Body of pancreas (tissue), 4 donors: Measurements from ENCODE around the gene ANKRD13B. TPM values are rescaled to one million over a fixed set of nuclear protein-coding genes. Genes with fewer than 3 reads are reported as not detected.

Experiments
- ATAC-seq: fragments of 150-250 bp; one replicate; pipeline ENCODE4 v1.9.1; 2016
- DNase-seq, 4 donors: peaks; one replicate each; pipeline ENCODE4 v3.0.0-alpha.2; 2019
- H3K27ac ChIP-seq, 4 donors: fragments of 200-600 bp; sonication (generic); 1 replicate in 3 of 4; 2 replicates in 1 of 4; pipeline versions ENCODE4 v1.5.1 to v1.6.1; 2016 to 2019; ENCODE audit warnings: mild to moderate bottlenecking in 1 of 4, mixed read lengths in 1 of 4, moderate library complexity in 1 of 4
- H3K27me3 ChIP-seq, 2 donors: fragments of 200-600 bp; sonication (generic); one replicate each; pipeline ENCODE4 v1.6.0; 2016; ENCODE audit warnings: mild to moderate bottlenecking in 1 of 2
- H3K36me3 ChIP-seq, 2 donors: fragments of 200-600 bp; sonication (generic); replicated peaks in 1 of 2; 2 replicates each; pipeline ENCODE4 v1.5.1; 2016; ENCODE audit warnings: low read depth in 2 of 2; ENCODE audit not compliant: insufficient read depth in 1 of 2
- H3K4me1 ChIP-seq: fragments of 200-600 bp; sonication (generic); one replicate; pipeline ENCODE4 v1.6.0; 2016
- H3K4me3 ChIP-seq, 2 donors: fragments of 200-600 bp; sonication (generic); 1 replicate in 1 of 2; 2 replicates in 1 of 2; pipeline ENCODE4 v1.5.1; 2016 to 2019
- H3K9me3 ChIP-seq, 3 donors: fragments of 200-600 bp; sonication (generic); 1 replicate in 2 of 3; 2 replicates in 1 of 3; pipeline ENCODE4 v1.5.1; 2016
- CTCF ChIP-seq, 7 experiments: fragments of 450-650 bp in 4 of 7; fragments of 200-600 bp in 3 of 7; sonication (generic) in 3 of 7; IDR thresholded peaks; one replicate each; pipeline ENCODE4 v1.5.1; 2016 to 2019; ENCODE audit warnings: antibody characterized with exemption in 7 of 7
- POLR2A ChIP-seq, 3 donors: fragments of 450-650 bp; IDR thresholded peaks; one replicate each; pipeline ENCODE4 v1.6.1; 2016; ENCODE audit warnings: antibody characterized with exemption in 3 of 3, mild to moderate bottlenecking in 2 of 3
- WGBS, 2 donors: methylation state at CpG; one replicate each; pipeline ENCODE4 v1.1.5; 2017; 5-methylcytosine and 5-hydroxymethylcytosine counted together
- intact Hi-C: fragments of 100-400 bp; cut with DNase I; formaldehyde crosslinking; loops from one replicate; pipeline ENCODE4 v1.15.1; 2023
- total RNA-seq, 2 donors: library from RNA; depleted of rRNA; stranded (reverse); fragments of >200 nt; gene quantifications; one replicate each; pipeline ENCODE4 v1.1.0, GENCODE V29; 2016

Gene ANKRD13B
- total RNA-seq, 2 donors from 2014 or later: 4.3 to 8.0 TPM

DNA sequence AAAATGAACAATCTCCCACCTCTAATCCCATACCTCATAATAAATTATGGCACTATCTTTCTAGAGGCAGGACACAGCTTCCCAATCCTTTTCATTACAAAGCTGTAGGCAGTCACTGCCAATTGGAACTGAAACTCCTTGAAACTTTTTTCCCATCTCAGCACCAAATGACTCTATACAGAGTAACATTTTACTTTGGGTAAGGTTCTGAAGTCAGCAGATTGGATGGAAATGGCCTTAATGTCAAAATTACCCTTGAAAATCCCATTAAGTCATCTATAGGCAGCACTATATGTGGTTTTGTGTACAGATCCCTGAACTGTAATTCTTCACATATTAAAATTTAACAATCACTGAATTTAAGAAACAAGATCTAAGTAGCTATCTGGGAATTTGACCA is 60.0 kb downstream of the ANKRD13B start:
- H3K36me3 ChIP-seq: no peaks in the 10 kb centered on the region
- no peaks in the 10 kb centered on the region for H3K27me3 ChIP-seq
- no peaks in the 10 kb centered on the region for H3K9me3 ChIP-seq
- ATAC-seq (no peak), DNase-seq (no peak)
- TF ChIP-seq CTCF (IDR thresholded peaks at IDR 0.05) (no peak), POLR2A (IDR thresholded peaks at IDR 0.05) (no peak)
- H3K4me1 ChIP-seq: no peaks in the 10 kb centered on the region
- H3K4me3 ChIP-seq: no peak overlapping the region
- intact Hi-C loops: no loop called here
- H3K27ac ChIP-seq: no peak overlapping the region

GRCh38 chr17:29653995-29654714 is 61.2 kb downstream of the ANKRD13B start:
- Histone ChIP-seq H3K4me1 (no peaks in the 10 kb centered on the region), H3K4me3 (no peak overlapping the region), H3K27me3 (no peaks in the 10 kb centered on the region), H3K36me3 (no peaks in the 10 kb centered on the region), H3K9me3 (no peaks in the 10 kb centered on the region), H3K27ac (no peak overlapping the region)
- TF ChIP-seq CTCF (IDR thresholded peaks at IDR 0.05) (no peak), POLR2A (IDR thresholded peaks at IDR 0.05) (no peak)
- DNase-seq (no peak), ATAC-seq (no peak)
- 57 to 76% methylated on average over 1 of the region's 1 CpG for WGBS, 2 donors
- intact Hi-C loops: no loop called here

GRCh38 chr17:29655323-29655722 is 62.4 kb downstream of the ANKRD13B start:
- no peak for TF ChIP-seq CTCF (IDR thresholded peaks at IDR 0.05)
- TF ChIP-seq POLR2A (IDR thresholded peaks at IDR 0.05): no peak
- ATAC-seq: no peak

DNA sequence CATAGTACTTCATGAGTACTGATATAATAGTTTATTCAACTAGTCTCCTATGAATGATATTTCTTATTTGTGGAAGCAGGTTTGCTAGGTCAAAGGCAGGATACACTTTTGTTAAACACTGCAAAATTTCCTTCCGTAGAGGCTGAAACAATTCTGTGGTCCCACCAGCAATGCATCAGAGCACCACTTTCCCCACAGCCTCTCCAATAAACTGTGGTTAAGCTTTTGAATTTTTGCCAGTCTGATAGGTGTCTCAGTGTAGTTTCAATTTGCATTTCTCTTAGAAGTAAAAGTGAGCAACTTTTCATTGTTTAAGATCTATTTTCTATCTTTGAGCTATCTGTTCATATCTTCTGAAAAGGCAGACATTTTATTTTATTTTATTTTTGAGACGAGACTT is 66.2 kb downstream of the ANKRD13B start:
- H3K27ac ChIP-seq: no peak overlapping the region
- TF ChIP-seq POLR2A (IDR thresholded peaks at IDR 0.05): no peak
- no peak for TF ChIP-seq CTCF (IDR thresholded peaks at IDR 0.05)
- no peak for DNase-seq
- 70 to 97% methylated on average over 2 of the region's 2 CpGs for WGBS, 2 donors
- no peaks in the 10 kb centered on the region for H3K27me3 ChIP-seq
- H3K9me3 ChIP-seq: no peaks in the 10 kb centered on the region
- H3K4me1 ChIP-seq: no peaks in the 10 kb centered on the region
- no peak for ATAC-seq
- intact Hi-C loops: no loop called here
- H3K4me3 ChIP-seq: no peak overlapping the region
- no peaks in the 10 kb centered on the region for H3K36me3 ChIP-seq

More at GRCh38 chr17:29655323-29655722, 62.4 kb downstream of the ANKRD13B start:
- Histone ChIP-seq H3K27ac (no peak overlapping the region), H3K4me3 (no peak overlapping the region), H3K9me3 (no peaks in the 10 kb centered on the region), H3K4me1 (no peaks in the 10 kb centered on the region), H3K36me3 (no peaks in the 10 kb centered on the region), H3K27me3 (no peaks in the 10 kb centered on the region)
- intact Hi-C loops: no loop called here
- DNase-seq: no peak
- WGBS, 2 donors: 94 to 97% methylated on average over 6 of the region's 6 CpGs

- no peaks in the 10 kb centered on the region for H3K36me3 ChIP-seq
- intact Hi-C loops: no loop called here
- no peaks in the 10 kb centered on the region for H3K4me1 ChIP-seq
- no peak overlapping the region for H3K4me3 ChIP-seq
- no peaks in the 10 kb centered on the region for H3K27me3 ChIP-seq
- no peak overlapping the region for H3K27ac ChIP-seq
- ATAC-seq (no peak), DNase-seq (no peak)
- TF ChIP-seq POLR2A (IDR thresholded peaks at IDR 0.05) (no peak), CTCF (IDR thresholded peaks at IDR 0.05) (no peak)
- H3K9me3 ChIP-seq: no peaks in the 10 kb centered on the region
- WGBS, 2 donors: 36 to 48% methylated on average over 2 of the region's 2 CpGs
These were observed 68.3 kb downstream of the ANKRD13B start for GRCh38 chr17:29661213-29661612.
